GM19328 (cell line): ENCODE measurements around the gene DACH2.

Experiments
- ATAC-seq: cut with Tn5 transposase; IDR thresholded peaks from one replicate; pipeline ENCODE4 v1.9.1; 2021; ENCODE audit warnings: mild to moderate bottlenecking, moderate library complexity; ENCODE audit not compliant: unreplicated experiment

The DACH2 gene

GRCh38 chrX:86295293-86295692 lies 147.0 kb downstream of the DACH2 start:
- ATAC-seq: no peak

GRCh38 chrX:86322913-86323312 lies 174.7 kb downstream of the DACH2 start:
- no peak for ATAC-seq

- ATAC-seq: no peak
These were observed 180.9 kb downstream of the DACH2 start for GRCh38 chrX:86329174-86329573.

DNA sequence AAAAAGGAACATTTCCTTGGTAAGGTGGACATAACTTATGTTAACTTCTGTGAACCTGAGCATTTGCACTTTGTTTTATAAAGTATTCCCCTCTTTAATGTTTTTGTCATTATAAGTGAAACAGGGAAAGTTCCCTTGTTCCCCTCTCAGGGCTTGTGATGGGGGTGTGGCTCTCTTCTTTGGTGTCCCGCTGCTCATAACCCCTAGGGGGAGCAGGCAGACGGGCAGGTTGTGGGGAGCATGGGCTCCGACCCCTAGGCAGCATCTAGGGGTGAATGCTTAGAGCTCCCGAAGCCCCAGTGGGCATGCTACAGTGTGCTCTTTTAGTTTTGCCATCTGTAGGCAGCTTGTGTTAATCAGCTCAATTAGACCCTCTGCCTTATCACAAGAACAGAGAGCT lies 200.4 kb downstream of the DACH2 start:
- ATAC-seq: no peak

DNA sequence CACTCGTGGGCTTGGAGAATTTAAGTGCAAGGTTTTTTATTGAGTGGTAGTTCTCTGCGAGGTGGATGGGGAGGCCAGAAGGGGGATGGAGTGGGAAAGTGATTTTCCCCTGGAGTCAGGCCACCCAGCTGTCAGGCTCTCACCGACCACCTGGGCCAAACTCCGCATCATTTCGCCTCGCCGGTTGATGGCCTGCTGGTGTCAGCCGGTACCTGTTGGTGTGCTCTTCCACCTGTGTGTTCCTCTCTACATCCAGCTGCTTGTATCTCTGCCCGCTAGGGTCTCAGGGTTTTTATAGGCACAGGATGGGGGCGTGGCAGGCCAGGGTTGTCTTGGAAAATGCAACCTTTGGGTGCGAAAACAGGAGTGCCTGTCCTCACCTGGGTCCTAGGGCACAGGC lies 200.9 kb downstream of the DACH2 start:
- ATAC-seq: no peak

DNA sequence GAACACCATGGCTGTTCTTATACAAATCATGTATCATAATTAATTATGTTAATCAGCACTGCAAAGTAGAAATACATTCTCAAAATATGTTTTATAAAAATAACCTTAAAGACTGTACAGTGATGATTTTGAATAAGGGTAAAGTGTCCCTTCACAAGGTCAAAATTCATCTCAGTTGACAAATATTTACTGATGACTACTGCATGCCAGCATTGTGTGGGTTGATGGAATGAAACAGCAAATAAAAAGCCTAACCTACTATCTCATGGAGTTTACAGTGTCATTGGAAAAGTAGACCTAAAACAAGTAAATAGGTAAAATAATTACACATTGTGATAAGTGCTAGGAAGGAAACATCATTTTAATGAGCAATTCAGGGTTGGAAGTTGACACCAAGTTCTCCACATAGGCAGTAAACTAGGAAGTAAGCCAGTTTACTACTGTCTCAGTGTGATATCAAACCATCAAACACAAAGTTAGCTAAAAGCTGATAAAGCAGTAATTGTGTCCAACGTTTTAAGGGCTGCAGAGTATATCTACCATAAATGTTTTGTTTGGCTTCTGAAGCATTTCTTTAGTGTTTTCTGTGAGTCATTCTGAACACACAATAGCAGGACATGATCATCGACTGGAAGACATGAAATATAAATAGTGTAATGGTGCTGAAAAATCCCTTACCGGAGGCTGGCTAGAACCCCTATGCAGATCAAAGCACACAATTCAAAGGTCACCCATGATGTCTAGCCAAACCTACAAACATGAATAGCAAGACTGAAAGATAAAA lies 221.8 kb downstream of the DACH2 start:
- no peak for ATAC-seq

DNA sequence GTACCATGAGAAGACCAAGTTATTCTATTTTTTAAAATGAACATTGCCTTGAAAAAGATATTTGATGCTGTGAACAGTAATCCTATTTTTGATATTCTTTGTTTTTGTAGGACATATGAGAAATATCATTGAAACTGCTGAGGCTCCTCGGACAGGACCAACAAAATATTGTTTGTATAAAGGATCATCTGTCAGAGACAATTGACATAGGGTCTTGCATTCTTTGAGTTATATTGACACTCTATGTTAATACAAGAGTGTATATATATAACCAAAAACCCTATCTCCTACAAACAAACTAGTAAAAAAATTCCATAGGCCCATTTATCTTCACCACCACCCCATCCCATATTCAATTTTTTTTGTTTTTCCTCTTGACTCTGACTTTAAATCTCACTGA lies 222.7 kb downstream of the DACH2 start:
- ATAC-seq: no peak

- ATAC-seq: no peak
These were observed 231.0 kb downstream of the DACH2 start for GRCh38 chrX:86379209-86379608.

DNA sequence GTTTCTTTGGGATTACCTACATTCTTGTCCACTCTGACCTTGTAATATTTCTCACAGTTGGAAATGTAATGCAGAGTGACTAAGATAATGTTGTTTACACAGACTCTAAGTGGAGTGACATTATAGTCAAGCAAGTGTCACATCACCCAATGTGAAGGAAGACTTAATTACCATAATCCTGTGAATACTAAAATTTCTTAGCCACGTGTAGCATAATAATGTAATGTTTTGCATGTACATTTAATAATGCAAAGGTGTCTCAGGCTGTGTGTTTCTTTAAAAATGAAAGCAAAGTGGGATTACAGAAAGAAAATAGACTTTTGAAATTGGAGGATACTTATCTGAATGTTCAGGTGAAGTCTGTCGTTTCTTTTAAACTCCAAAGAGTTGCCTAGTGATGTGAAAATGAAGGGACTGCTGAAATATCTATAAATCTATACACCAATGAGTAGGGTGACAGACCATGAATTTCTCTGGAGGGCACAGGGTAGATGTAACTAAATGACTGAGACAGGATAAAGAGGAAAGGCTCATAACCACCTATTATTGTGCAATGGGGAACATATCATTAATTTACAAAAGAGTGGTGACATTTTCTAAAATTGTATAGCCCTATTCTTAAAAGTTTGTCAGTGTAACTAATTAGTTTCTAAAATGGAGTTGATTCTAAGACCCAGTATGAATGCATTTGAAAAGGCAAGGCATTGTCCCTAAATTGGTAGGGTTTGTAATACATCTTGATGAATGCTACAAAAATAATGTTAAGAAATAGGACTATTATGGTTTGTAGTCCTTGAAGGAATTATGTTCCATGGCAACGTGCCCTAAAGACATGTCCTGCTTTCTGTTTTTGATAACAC lies 235.7 kb downstream of the DACH2 start:
- no peak for ATAC-seq

- no peak for ATAC-seq
These were observed 259.1 kb downstream of the DACH2 start for GRCh38 chrX:86407371-86407770.

DNA sequence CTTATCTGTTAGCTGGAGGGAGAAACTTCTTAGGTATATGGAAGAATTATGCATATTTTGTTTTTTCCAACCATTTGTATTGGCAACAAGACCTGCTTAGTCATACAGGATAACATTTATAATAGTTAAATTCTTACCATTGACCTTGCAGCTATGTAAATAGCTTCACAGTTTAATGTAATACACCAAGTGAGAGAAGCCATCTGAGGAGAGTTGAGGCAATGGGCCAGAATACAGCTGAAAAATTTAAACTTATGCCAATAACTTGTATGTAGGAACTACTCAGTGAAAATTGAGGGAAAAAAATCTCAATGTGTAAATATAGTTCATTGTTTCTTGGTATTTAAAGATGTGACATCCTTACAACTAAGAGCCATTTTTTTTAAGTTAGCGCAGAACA lies 273.5 kb downstream of the DACH2 start:
- ATAC-seq: no peak

DNA sequence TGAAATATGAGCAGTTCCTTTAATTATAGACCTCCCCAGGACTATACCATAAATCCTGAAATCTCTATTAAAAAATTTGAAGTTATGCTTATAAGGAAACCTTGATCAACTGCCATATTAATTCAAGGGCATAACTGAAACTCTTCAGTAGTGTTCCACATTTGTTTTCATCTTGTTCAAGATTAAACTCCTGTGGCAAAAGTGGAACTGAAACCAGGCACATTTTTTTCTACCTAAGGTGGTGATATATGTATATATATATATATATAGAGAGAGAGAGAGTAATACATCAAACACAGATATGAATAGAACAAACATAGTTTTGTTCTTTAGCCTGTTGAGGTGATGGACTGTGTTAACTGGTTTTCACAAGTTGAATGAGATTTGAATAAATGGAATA lies 287.9 kb downstream of the DACH2 start:
- ATAC-seq: no peak

DNA sequence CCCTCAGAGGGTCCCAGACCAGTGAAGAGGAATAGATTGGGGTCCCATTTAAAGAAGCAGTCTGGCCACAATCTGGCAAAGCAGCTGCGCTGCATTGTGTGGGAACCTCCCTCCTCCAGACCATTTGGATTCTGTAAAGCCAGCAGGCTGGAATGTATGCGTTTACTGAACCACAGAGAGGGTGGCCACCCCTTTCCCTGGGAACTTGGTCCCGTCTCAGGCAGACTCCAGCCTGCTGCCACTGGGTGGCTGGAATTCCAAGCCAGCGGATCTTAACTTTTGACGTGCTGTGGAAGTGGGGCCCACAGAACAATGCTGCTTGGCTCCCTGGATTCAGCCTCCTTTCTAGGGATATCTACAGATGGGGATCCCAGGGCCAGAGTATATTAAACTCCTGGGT lies 307.2 kb downstream of the DACH2 start:
- no peak for ATAC-seq

DNA sequence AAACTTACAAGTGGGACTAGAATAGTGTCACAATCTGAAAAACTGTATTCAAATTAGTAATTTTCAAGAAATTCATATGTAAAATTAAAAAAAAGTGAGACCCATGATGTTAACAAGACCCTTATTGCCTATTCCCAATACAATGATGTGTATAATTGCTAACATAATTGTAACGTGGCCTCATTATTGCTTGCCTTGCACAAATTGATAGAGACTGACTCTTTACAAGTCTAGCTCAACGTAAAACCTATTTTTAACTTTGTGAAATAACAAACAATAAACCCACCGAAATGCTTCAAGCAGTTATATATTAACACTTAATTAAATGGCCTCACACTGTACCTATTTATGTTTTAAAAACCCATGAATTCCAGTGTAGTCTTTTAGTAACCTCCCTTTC lies 312.5 kb downstream of the DACH2 start:
- ATAC-seq: no peak

DNA sequence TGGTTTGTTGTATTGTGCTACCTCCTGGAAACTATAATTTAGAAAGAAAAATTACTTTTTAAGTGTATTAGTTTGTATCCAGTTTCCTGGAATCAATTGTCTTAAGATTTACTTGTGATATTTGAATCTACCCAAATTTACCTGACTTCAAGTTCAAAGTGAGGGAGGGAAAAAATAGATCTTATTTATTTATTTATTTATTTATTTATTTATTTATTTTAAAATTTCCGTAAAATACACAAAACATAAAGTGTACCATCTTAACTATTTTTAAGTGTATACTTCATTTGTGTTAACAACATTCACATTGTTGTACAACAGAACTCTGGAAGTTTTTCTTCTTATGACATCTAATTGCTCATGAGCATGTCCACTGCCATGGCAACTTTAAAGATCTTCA lies 356.0 kb downstream of the DACH2 start:
- no peak for ATAC-seq

DNA sequence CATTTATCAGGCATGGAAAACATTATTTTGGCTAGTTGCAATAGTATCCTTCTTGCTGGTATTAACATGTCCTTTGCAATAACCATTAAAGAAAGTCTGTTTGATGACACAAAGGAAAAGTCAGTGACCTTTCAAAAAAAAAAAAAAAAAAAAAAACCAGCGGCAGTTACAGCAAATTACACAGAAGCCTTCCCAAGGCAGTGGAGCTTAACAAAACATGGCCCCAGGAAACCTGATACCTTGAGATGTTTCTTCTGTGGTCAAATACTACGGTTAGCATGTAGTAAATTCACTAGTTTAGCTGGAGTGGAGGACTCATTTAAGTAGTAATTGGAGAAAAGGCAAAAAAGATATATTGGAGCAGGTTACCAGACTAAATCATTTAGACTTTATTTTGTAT lies 359.1 kb downstream of the DACH2 start:
- no peak for ATAC-seq

- no peak for ATAC-seq
These were observed 431.5 kb downstream of the DACH2 start for GRCh38 chrX:86579777-86580176.

DNA sequence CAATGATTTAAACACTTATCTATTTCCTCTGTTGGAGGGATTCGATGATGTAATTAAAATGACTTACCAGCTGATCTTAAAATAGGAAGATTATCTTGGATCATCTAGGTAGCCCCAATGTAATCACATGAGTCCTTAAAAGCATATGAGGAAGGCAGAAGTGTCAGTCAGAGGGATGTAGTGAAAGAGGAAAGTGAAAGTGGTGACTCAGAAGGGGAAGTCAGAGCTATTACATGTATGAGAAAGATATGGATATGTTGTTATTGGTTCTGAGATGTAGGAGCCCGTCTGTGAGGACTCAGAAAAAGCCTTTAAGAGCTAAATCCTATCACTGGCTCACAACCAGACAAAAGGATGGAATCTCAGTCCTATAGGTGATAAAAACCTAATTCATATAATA lies 456.4 kb downstream of the DACH2 start:
- ATAC-seq: no peak

DNA sequence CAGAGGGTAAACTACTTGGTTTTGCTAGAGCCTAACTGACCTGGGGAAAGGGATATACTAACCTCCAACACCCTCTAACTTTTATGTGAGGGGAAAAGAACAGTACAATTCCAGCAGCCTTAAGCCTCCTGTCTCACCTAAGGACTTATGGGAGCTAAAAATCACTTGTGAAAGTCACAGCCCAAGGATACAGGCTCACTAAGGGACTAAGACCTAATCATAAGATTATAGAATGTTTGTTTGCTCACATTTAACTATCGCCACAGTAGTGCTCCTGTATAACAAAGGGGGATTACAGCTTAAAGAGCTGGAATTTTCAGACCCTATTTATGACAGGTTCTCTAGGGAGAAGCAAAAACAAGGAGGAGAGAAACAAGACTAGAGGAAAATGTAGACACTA lies 548.7 kb downstream of the DACH2 start:
- ATAC-seq: no peak

DNA sequence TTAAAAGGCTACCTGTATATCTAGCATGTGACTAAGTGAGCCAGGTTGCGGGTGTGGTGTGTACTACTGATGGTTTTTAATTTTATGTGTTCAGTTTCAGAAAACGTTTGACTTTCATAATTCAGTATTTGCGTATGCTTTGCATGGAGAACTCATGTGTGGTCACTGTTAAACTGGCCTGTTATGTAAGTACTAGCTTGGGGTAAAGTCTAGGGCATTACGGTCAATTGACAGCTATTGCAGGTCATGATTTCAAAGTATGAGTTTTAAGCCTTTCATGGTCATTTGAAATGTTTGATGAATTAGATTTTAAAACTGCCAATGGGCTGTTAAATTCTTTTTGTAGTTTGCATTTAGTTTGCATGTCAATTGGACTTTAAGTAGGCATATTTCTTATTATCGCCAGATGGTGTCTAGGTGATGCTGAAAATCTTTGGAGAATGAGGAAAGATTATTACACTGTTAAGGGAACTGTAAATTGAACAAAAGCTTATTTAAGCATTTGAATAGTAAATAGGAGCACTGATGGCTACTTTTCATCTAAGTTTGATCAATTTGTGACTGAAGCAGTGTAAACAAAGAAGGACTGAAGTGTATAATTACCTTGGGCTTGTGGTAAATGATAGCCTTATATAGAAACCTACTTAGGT lies 563.4 kb downstream of the DACH2 start:
- ATAC-seq: no peak

- no peak for ATAC-seq
These were observed 566.2 kb downstream of the DACH2 start for GRCh38 chrX:86714441-86714840.

DNA sequence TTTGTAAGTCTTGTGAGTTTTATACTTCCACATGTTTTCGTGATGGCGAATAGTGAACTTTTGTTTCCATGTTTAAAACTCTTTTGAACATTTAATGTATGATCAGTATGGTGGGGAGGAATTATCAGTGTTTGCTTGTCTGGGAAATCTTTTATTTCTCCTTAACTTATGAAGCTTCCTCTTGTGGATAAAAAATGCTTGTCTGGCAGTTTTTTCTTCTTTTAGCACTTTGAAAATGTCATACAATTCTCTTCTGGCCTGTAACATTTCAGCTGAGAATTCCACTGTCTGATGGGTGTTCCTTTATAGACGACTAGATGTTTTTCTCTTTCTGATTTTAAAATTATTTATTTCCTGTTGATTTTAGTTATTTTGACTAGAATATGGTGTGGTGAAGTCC lies 576.0 kb downstream of the DACH2 start:
- ATAC-seq: no peak
